HG03378 (cell line): ENCODE data around the gene EXOC3L4.

Experiments used
- ATAC-seq: cut with Tn5 transposase; IDR thresholded peaks from one replicate; pipeline ENCODE4 v1.9.1; 2021; ENCODE audit warnings: mild to moderate bottlenecking, moderate library complexity; ENCODE audit not compliant: unreplicated experiment

The EXOC3L4 gene

GRCh38 chr14:103070263-103070885, 24.2 kb upstream of the EXOC3L4 start:
- no peak for ATAC-seq

GRCh38 chr14:103070971-103071542, 23.5 kb upstream of the EXOC3L4 start:
- ATAC-seq: no peak

GRCh38 chr14:103071544-103072251, 22.8 kb upstream of the EXOC3L4 start:
- no peak for ATAC-seq

- ATAC-seq: no peak
These were observed 21.7 kb upstream of the EXOC3L4 start for GRCh38 chr14:103072595-103073366.

- no peak for ATAC-seq
These were observed 21.1 kb upstream of the EXOC3L4 start for GRCh38 chr14:103073367-103073875.

- ATAC-seq: no peak
These were observed 20.4 kb upstream of the EXOC3L4 start for GRCh38 chr14:103073876-103074728.

GRCh38 chr14:103074729-103075367, 19.7 kb upstream of the EXOC3L4 start:
- no peak for ATAC-seq

- ATAC-seq: no peak
These were observed 16.1 kb upstream of the EXOC3L4 start for GRCh38 chr14:103078420-103078749.

GRCh38 chr14:103078860-103079587, 15.5 kb upstream of the EXOC3L4 start:
- ATAC-seq: no peak

GRCh38 chr14:103081951-103082350, 12.6 kb upstream of the EXOC3L4 start:
- ATAC-seq: no peak

GRCh38 chr14:103084021-103084919, 10.3 kb upstream of the EXOC3L4 start, which contains the start of gene LBHD2:
LBHD2 (plus strand) TSS chr14:103084210; CDS start chr14:103086013, 1,803 bp downstream.
- ATAC-seq: no peak

- no peak for ATAC-seq
These were observed 9.1 kb upstream of the EXOC3L4 start for GRCh38 chr14:103085106-103086091.

GRCh38 chr14:103086771-103087342, 7.7 kb upstream of the EXOC3L4 start:
- ATAC-seq: no peak

GRCh38 chr14:103087343-103087835, 7.1 kb upstream of the EXOC3L4 start:
- no peak for ATAC-seq

GRCh38 chr14:103088921-103089320, 5.6 kb upstream of the EXOC3L4 start:
- ATAC-seq: no peak
